CD4-positive, alpha-beta T cell treated with Interleukin-15 for 1 hour (primary cell): Measurements from ENCODE around the gene CAMSAP3.
A peak's percentile ranks its signal among the peaks of the same experiment; 100 is the strongest.

Source experiments
- DNase-seq: peaks from one replicate; pipeline ENCODE4 v3.0.0-alpha.2; 2020

The CAMSAP3 gene

DNA sequence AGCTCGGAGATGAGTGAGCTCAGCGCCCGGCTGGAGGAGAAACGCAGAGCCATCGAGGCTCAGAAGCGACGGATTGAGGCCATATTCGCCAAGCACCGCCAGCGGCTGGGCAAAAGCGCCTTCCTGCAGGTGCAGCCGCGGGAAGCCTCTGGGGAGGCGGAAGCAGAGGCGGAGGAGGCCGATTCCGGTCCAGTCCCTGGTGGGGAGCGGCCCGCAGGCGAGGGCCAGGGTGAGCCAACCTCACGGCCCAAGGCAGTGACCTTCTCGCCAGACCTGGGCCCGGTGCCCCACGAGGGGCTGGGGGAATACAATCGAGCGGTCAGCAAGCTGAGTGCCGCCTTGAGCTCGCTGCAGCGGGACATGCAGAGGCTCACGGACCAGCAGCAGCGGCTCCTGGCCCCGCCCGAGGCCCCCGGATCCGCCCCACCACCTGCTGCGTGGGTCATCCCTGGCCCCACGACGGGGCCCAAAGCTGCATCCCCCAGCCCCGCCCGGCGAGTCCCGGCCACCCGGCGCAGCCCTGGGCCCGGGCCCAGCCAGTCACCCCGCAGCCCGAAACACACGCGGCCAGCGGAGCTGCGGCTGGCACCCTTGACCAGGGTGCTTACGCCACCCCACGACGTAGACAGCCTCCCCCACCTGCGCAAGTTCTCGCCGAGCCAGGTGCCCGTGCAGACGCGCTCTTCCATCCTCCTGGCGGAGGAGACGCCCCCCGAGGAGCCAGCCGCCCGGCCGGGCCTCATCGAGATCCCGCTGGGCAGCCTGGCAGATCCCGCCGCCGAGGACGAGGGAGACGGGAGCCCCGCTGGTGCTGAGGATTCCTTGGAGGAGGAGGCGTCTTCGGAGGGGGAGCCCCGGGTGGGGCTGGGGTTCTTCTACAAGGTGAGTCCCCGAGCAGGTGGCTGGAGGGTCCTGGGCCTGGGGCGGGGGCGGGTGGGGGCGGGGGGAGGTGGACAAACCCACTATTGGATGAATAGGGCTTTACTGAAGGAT is 16.9 kb downstream of the CAMSAP3 start:
- DNase-seq: no peak

DNA sequence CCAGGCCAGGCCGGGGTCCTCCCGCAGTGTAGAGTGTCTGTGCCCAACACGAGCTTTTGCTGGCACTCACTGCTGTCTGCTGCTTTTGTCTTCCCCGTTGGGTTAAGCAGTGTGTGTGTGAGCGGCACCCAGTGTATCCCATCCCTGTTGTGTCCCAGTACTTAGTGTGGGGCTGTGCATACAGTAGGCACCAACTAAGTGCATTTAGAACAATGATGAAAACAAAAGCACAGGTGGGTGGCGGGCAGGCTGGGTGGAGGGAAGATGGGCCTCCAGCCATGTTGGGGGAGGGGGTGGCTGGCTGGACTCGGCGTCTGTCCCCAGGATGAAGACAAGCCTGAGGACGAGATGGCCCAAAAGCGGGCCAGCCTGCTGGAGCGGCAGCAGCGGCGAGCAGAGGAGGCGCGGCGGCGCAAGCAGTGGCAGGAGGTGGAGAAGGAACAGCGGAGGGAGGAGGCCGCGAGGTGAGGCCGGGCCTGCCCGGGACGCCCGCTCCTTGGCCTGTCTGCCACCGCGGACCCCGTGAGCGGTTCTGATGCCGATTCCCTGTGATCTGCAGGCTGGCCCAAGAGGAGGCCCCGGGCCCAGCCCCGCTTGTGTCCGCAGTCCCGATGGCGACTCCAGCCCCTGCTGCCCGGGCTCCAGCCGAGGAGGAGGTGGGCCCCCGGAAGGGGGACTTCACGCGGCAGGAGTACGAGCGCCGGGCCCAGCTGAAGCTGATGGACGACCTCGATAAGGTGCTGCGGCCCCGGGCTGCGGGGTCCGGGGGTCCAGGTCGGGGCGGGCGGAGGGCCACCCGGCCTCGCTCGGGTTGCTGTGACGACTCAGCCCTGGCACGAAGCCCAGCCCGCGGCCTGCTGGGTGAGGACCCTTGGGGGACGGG is 19.4 kb downstream of the CAMSAP3 start:
- DNase-seq: no peak

DNA sequence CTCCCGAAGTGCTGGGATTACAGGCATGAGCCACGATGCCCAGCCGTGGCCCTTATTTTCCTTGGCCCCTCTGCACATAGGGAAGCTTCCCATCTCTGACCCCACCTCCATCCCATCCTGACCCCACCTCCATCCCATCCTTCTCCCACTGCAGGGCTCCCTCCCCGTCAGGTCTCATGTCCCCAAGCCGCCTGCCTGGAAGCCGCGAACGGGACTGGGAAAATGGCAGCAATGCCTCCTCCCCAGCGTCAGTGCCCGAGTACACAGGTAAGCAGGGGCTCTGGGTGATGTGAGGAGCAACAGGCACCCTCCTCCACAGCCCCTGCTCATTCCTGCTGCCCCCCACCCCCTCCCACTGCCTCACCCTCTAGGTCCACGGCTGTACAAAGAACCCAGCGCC is 21.5 kb downstream of the CAMSAP3 start:
- DNase-seq: no peak

DNA sequence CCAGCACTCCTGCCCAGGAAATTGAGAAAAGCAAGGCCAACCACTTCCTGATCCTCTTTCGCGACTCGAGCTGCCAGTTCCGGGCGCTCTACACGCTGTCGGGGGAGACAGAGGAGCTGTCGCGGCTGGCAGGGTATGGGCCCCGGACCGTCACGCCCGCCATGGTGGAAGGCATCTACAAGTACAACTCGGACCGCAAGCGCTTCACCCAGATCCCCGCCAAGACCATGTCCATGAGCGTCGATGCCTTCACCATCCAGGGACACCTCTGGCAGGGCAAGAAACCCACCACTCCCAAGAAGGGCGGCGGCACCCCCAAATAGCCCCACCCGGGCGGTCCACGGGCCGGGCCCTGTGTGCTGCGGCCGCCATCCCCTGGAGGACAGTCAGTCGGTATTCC is 22.1 kb downstream of the CAMSAP3 start:
- no peak for DNase-seq

DNA sequence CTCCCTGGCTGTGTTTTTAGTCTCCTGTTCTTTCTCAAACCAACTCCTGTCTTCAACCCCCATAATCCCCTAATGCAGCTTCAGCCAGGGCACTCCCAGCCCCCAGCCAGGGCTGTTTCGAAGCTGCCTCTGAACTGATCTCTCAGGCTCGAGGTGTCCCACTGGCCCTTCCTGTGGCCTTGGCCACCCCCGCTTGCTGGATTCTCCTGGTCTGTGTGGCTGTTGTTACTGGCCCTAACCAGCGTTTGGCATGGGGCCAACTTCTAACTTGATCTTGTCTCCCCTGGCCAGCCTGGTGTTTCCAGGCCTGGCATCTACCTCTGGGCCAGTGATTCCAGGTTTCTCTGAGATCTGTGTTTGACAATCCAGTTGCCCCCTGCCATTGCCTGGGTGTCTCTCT is 22.7 kb downstream of the CAMSAP3 start:
- no peak for DNase-seq

DNA sequence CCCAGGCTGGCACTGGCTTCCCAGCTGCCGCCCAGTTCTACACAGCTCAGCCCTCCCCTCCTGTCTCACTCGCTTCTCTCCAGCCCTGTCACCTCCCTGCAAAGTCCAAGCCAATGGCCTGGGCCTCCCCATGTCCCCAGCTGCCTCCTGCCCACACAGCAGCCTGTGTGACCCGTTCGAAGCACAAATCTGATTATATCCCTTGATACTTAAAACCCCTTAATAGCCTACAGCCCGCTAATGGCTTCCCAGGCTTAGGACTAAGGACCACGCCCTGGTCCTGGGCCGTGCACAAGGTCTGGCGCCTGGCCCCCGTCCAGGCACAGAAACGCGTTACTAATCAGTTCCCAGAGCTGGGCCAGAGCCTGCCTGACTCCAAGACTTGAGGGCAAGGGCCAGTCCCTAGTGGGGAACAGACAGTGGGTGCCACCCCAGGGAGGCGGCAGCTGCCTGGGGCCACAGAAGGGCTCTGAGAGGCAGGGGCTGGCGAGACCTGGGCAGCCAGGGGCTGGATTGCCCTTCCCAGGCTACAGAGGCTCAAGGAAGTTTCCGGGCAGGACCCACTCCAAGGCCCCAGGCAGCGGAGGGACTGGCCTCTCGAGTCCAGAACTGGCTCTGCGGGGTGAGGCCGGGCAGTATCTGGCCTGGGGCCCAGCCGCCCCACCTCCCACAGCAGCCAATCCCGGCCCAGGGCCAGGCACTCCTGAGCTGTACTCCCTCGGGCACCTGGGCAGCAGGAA is 23.3 kb downstream of the CAMSAP3 start:
- no peak for DNase-seq

DNA sequence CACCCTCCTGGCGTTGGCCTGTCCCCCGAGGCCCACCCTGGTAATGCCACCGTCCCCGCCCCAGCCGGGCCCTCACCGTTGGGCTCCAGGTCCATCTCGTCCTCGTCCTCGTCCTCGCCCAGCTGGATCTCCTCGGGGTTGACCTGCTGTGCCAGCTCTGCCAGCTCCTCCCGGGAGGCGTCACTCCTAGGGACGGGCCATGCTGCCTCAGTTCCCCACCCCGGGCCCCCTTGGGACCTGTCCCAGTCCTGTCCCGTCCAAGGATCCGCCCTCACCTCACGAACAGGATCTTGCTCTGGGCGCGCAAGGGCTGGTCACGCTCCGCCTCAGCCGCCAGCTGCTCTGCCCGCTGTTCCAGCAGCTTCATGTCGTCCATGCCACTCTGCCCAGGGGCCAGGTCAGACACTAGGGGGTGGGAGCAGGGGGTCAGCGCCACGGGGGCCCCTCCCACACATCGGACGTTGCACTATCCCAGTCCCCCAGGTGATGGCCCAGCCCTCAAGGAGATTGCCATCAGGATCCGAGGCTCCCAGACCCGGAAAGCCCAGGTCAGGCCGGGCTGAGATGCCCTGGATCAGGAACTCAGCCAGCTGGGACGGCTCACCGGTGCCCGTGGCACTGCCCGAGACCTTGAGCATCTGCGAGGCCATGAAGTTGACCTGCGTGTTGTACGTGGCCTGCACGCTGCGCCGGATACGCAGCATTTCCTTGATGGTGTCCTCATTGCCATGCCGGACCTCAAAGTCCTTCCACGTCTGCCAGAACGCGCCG is 24.2 kb downstream of the CAMSAP3 start:
- no peak for DNase-seq

DNA sequence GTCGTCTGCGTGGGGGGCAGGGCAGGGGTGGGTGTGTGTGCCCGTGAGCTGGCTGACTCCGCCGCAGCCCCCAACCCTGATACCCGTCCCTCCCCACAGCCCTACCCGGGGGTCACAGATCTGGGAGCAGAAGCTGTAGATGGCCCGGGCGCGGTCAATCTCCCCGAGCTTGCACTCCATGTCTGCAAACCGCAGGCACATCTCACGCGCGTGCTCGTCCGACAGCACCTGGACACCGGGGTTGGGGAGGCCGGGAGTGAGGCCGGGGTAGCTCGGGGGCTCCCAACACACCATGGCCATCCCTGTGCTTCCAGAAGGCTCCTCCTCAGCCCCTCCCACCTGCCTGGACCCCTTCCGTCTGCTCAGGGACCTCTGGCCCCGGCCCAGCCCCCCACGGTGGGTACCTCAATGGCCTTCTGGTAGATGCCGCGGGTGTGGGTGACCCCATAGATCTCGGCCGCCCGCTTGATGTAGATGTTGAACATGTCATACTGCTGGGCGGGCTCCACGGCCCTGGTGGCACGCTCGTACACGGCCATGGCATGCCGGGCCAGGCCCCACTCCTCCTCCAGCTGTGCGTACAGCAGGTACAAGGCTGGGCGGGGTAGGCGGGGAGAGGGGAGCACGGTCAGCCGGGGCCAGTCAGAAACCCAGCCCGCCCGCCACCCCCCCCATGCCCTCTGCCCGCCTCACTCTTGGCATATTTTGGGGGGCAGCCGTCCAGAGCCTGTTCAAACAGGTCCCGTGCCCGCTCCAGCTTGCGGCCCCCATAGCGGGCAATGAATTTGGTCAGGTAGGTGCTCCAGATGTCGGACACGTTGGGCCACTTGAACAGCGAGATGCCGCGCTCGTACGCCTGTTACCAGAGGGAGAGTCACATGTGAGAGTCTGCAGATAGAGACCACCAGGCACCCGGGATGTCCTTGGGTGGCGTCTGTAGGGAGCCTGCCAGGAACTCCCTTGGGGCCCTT is 25.1 kb downstream of the CAMSAP3 start:
- DNase-seq: no peak

DNA sequence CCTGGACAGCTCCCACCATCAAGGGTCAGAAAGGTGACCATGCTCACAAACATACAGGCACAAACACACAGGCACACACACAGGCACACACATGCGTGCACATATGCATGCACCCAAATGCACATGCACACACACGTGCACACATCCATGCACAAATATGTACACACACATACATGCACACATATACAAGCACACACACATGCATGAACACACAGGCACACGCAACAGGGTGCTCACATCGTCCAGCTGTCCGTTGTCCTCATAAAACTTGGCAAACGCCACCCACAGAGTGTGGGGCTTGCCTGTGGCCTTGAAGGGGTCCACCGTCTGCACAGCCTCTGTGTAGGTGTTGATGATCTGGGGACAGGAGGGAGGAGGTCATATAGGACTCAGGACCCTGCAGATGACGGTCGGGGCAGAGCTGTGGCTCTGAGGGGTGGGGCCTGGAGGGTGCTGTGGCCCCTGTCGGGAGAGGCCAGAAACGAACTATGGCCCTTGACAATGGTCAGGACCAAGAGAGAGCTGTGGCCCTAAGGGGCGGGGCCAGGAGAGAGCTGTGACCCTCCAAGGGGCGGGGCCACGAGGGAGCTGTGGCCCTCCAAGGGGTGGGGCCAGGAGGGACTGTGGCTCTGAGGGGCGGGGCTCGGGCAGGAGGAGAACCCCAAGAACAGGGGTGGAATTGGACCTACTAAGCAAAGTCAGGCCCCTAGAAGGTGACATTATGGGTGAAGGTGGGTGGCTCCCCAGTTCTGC is 27.4 kb downstream of the CAMSAP3 start:
- DNase-seq: no peak

DNA sequence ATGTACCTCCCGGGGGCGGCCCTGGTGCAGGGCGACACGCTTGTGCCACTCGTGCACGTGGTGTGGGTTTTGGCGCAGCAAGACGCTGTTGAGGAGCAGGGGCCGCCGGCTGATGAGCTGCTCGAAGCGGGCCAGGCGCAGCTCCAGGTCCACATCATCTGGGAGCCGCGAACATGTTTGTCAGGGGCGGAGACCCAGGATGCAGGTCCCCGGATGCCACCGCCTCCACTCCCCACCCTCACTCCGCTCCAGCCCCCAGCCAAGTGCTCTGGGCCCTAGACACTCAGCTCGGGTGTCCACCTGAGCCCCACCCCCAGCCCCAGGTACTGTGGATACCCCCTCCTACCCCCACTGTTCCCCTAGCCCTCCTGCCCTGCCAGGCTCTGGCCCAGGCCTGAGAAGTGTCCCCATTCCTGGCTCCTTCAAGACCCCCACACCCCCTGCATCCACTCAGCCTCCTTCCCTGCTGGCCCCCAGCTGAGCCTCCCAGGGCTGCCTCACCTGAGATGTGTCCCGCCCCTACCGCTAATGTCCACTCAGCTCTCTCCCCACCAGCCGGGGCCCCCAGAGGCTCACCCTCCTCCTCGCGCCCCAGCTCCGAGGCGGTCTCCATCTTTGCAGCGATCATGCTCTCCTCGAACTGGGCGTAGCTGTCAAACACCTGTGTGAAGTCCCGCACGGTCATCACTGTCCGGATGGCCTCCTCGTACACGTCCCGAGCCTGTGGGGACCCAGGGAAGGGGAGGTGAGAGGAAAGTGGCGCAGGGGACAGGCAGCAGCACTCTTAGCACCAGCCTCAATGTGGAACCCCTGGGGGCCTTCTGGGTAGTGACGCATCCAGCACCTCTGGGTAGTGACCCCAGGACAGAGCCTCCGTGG is 28.3 kb downstream of the CAMSAP3 start:
- DNase-seq: no peak

DNA sequence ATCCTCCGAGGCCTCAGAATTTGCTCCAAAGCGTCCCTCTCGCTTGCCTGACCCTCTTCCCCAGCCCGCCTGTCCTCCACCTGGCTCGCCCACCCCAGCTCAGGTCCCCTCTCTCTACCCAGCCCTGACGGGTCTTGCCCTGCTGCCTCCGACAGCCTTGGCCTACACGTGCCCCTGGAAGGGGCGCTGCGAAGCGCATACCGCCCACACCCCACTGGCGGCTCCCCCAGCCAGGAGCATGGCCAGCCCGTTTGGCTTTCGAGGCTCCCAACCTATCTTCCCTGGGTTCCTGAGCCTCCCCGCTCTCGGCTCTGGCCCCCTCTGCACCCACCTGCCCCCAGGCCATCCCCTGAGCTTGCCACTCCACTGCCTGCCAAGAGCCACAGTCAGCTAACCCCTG is 29.1 kb downstream of the CAMSAP3 start:
- DNase-seq: no peak

GRCh38 chr19:7625763-7626372 is 30.2 kb downstream of the CAMSAP3 start:
- no peak for DNase-seq

- DNase-seq: no peak
These were observed 31.5 kb downstream of the CAMSAP3 start for GRCh38 chr19:7627166-7627565.

GRCh38 chr19:7628589-7629311 is 33.1 kb downstream of the CAMSAP3 start:
- no peak for DNase-seq

- DNase-seq: peak; percentile 98
These were observed 33.8 kb downstream of the CAMSAP3 start, which contains the start of the genes PET100 and XAB2 for GRCh38 chr19:7629347-7630054. Gene PET100, plus strand, starts transcription at chr19:7629793. Its CDS starts 41 bp downstream, at chr19:7629834. Gene XAB2, minus strand, starts transcription at chr19:7629545. Its CDS starts 18 bp downstream, at chr19:7629527.

GRCh38 chr19:7631577-7631976 is 35.9 kb downstream of the CAMSAP3 start:
- no peak for DNase-seq
